Hair follicle dermal papilla cell (primary cell): Measurements from ENCODE around the gene PCDHGA10. TPM values are rescaled to one million over a fixed set of nuclear protein-coding genes. Genes with fewer than 3 reads are reported as not detected.

Experiments
- total RNA-seq: library from RNA; depleted of rRNA; stranded (reverse); fragments of >200 nt; gene quantifications from 2 replicates; pipeline ENCODE4 v1.2.3, GENCODE V29; 2012

The PCDHGA10 gene
- 16.7 and 19.1 TPM in 2 replicates for total RNA-seq

DNA sequence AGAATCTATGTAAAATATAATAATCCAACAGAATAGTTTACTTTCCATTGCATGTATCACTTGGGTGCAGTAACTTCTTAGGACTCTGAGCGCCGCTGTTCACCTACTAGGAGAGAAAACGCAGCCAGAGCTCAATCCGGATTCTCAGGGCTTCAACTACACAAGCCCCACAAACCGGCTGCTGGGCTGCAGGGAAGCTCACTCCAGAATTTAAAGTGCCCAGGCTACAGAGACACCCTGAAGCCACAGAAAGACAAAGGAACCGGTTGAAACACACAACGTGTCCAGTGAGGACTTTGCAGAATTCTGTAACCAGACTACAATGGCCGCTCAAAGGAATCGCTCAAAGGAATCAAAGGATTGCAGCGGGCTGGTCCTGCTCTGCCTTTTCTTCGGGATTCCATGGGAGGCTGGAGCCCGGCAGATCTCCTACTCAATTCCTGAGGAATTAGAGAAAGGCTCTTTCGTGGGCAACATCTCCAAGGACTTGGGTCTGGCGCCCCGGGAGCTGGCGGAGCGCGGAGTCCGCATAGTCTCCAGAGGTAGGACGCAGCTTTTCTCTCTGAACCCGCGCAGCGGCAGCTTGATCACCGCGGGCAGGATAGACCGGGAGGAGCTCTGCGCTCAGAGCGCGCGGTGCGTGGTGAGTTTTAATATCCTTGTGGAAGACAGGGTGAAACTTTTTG is at the start of gene PCDHGA10:
Gene PCDHGA10 (plus strand): TSS at position 134 of the 686 bp plus-strand sequence. CDS start 189 bp downstream, at position 323.

DNA sequence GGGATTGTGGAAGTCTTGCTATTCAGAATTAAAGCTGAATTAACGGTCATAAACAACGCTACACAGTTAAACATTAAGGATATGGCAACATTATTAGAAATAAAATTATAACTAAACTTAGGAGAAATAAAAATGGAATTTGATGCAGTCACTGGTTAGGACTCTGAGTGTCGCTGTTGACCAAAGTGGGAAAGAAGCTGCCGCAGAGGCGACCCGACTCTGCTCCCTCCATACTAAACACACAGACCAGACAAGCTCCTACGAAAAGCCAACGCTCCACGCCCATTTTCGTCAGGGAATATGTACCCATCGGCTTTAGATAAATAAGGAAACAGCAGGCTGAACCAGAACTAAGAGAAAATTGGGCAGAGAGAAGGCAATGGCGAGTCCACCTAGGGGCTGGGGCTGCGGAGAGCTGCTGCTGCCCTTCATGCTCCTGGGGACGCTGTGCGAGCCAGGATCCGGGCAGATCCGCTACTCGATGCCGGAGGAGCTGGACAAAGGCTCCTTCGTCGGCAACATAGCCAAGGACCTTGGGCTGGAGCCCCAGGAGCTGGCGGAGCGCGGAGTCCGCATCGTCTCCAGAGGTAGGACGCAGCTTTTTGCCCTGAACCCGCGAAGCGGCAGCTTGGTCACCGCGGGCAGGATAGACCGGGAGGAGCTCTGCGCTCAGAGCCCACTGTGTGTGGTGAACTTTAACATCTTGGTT is 48.7 kb upstream of the PCDHGA10 start, which contains the start of gene PCDHGA5:
Gene PCDHGA5 (plus strand): TSS at position 211 of the 709 bp plus-strand sequence. CDS start 169 bp downstream, at position 380.

DNA sequence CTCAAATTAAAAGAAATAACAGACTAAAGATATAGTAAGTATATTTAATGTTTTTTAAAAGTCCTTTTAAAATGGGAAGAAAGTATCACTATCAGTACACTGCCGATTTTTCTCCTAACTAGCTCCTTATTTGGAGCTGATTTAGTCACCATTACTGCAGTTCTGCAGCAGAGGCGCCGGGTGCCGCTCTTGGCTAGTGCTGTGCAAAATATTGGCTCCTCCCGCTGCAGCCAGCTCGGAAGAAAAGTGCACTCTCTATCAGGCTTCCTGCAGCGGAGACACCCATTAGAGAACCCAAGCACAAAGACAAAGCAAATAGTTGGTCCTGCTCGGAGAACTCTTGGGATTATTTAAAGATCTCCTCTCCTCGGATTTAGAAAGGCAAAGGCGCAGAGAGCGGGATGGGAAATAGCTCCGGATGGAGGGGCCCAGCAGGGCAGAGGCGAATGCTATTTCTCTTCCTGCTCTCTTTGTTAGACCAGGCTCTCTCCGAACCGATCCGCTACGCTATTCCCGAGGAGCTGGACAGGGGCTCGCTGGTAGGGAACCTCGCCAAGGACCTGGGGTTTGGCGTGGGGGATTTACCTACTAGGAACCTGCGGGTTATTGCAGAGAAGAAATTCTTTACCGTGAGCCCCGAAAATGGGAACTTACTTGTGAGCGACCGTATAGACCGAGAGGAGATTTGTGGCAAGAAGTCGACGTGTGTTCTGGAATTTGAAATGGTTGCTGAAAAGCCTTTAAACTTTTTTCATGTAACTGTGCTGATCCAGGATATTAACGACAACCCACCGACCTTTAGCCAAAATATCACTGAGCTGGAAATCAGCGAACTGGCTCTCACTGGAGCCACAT is 42.6 kb upstream of the PCDHGA10 start, which contains the start of gene PCDHGB3:
Gene PCDHGB3 (plus strand): TSS at position 249 of the 855 bp plus-strand sequence. CDS start 153 bp downstream, at position 402.

DNA sequence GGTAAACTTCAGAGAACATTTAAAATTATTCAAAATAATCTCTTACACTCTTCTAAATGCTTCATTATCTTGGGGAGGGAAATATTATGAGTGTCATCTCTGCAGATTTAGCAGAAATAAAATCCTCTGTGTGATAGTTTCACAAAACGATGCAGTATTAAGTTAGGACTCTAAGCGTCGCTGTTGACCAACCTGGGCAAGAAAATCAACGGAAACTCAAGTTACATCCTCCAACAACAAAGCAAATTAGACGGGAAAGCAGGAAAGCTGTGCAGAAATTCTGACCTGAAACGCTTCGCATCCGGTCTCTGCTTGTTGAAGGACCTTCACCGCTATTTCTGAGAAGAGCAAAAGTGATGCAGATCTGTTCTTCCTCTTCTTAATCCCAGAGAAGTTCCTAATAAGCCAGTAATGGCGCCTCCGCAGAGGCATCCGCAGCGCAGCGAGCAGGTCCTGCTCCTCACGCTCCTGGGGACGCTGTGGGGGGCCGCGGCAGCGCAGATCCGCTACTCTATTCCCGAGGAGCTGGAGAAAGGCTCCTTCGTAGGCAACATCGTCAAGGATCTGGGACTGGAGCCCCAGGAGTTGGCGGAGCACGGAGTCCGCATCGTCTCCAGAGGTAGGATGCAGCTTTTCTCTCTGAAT is 39.0 kb upstream of the PCDHGA10 start, which contains the start of gene PCDHGA6:
Gene PCDHGA6 (plus strand): TSS at position 219 of the 645 bp plus-strand sequence. CDS start 193 bp downstream, at position 412.

GRCh38 chr5:141382469-141383294 is 30.1 kb upstream of the PCDHGA10 start, which contains the start of gene PCDHGA7:
TSS of gene PCDHGA7 (plus strand) at chr5:141382742. CDS start at chr5:141382900, 158 bp downstream.

GRCh38 chr5:141387557-141388311 is 25.1 kb upstream of the PCDHGA10 start, which contains the start of gene PCDHGB4:
TSS of gene PCDHGB4 (plus strand) at chr5:141387698. CDS start at chr5:141387885, 187 bp downstream.

GRCh38 chr5:141392429-141393198 is 20.2 kb upstream of the PCDHGA10 start, which contains the start of gene PCDHGA8:
TSS of gene PCDHGA8 (plus strand) at chr5:141392633. CDS start at chr5:141392814, 181 bp downstream.

GRCh38 chr5:141397756-141398551 is 14.8 kb upstream of the PCDHGA10 start, which contains the start of gene PCDHGB5:
TSS of gene PCDHGB5 (plus strand) at chr5:141397947. CDS start at chr5:141398128, 181 bp downstream.

GRCh38 chr5:141402553-141403243 is 10.1 kb upstream of the PCDHGA10 start, which contains the start of gene PCDHGA9:
TSS of gene PCDHGA9 (plus strand) at chr5:141402778. CDS start at chr5:141402953, 175 bp downstream.

GRCh38 chr5:141407790-141408505 is 4.8 kb upstream of the PCDHGA10 start, which contains the start of gene PCDHGB6:
TSS of gene PCDHGB6 (plus strand) at chr5:141408021. CDS start at chr5:141408203, 182 bp downstream.

DNA sequence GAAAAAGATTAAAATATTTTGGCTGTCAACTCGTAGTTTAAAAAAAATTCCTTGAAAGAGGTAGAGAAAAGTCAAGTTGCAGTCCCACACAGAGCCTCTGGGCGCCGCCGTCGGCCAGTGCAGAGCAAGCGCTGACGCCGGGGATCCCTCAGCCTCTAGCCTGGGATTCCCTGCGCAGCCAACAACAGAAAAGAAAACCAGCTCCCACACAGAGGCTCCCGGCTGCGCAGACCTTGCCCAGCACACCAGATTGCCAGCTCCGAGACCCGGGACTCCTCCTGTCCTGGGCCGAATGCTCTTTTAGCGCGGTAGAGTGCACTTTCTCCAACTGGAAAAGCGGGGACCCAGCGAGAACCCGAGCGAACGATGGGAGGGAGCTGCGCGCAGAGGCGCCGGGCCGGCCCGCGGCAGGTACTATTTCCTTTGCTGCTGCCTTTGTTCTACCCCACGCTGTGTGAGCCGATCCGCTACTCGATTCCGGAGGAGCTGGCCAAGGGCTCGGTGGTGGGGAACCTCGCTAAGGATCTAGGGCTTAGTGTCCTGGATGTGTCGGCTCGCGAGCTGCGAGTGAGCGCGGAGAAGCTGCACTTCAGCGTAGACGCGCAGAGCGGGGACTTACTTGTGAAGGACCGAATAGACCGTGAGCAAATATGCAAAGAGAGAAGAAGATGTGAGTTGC is 4.8 kb downstream of the PCDHGA10 start, which contains the start of gene PCDHGB7:
Gene PCDHGB7 (plus strand): TSS at position 184 of the 679 bp plus-strand sequence. CDS start 183 bp downstream, at position 367.

DNA sequence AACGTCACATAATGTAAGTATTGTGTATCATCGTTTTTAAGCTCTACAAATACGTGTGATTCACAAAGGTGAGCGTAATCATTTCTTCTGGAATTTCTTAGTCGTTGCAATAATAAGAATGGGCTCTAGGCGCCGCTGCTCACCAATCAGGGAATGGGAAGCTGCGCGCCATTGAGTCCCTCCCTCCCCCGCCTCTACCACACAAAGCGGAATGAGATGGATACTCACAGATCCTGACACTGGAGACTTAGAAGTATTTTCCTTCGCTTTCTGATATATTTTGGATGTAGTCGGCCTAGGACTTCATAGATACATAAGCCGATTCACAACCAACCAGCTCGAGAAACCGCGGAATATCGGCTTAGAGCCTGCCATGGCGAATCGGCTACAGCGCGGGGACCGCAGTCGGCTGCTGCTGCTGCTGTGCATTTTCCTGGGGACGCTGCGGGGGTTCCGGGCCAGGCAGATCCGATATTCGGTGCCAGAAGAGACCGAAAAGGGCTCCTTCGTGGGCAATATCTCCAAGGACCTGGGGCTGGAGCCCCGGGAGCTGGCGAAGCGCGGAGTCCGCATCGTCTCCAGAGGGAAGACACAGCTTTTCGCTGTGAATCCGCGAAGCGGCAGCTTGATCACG is 8.2 kb downstream of the PCDHGA10 start, which contains the start of gene PCDHGA11:
Gene PCDHGA11 (plus strand): TSS at position 197 of the 634 bp plus-strand sequence. CDS start 177 bp downstream, at position 374.

DNA sequence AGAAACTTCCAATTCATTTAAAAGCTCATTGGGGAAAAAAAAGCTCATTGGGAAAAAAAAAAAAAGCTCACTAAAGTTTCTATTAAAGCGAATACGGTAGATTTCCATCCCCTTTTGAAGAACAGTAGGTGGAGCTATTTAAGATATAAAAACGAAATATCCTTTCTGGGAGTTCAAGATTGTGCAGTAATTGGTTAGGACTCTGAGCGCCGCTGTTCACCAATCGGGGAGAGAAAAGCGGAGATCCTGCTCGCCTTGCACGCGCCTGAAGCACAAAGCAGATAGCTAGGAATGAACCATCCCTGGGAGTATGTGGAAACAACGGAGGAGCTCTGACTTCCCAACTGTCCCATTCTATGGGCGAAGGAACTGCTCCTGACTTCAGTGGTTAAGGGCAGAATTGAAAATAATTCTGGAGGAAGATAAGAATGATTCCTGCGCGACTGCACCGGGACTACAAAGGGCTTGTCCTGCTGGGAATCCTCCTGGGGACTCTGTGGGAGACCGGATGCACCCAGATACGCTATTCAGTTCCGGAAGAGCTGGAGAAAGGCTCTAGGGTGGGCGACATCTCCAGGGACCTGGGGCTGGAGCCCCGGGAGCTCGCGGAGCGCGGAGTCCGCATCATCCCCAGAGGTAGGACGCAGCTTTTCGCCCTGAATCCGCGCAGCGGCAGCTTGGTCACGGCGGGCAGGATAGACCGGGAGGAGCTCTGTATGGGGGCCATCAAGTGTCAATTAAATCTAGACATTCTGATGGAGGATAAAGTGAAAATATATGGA is 17.7 kb downstream of the PCDHGA10 start, which contains the start of gene PCDHGA12:
Gene PCDHGA12 (plus strand): TSS at position 176 of the 782 bp plus-strand sequence. CDS start 253 bp downstream, at position 429.

